HepG2 (cell line): Measurements from ENCODE around the gene ABO. TPM values are rescaled to one million over a fixed set of nuclear protein-coding genes. Genes with fewer than 3 reads are reported as not detected.

Experiments
- ARID4A ChIP-seq: sonication (generic); formaldehyde crosslinking; IDR thresholded peaks from 2 replicates; pipeline ENCODE4 v1.5.0; 2020; ENCODE audit warnings: mild to moderate bottlenecking, missing genetic modification reagents, borderline replicate concordance
- CBX5 ChIP-seq: sonication (generic); formaldehyde crosslinking; IDR thresholded peaks from 2 replicates; pipeline ENCODE4 v1.4.0; 2020; ENCODE audit warnings: missing genetic modification reagents, borderline replicate concordance
- FOXC1 ChIP-seq: sonication (generic); formaldehyde crosslinking; IDR thresholded peaks from 2 replicates; pipeline ENCODE4 v1.8.0; 2022; ENCODE audit warnings: mild to moderate bottlenecking, missing genetic modification reagents, borderline replicate concordance
- MAZ ChIP-seq, 2 experiments: sonication (generic) in 1 of 2; formaldehyde crosslinking in 1 of 2; IDR thresholded peaks; 2 replicates each; pipeline versions ENCODE4 v1.5.0 to v1.6.1; 2012 to 2020; ENCODE audit warnings: low read depth in 2 of 2, mild to moderate bottlenecking in 2 of 2, borderline replicate concordance in 1 of 2, improper control_type of control experiment in 1 of 2, low read length in 1 of 2, missing genetic modification reagents in 1 of 2, moderate library complexity in 1 of 2
- MLX ChIP-seq: IDR thresholded peaks from 2 replicates; pipeline ENCODE4 v1.6.1; 2016
- MYPOP ChIP-seq: sonication (generic); formaldehyde crosslinking; IDR thresholded peaks from 2 replicates; pipeline ENCODE4 v1.8.1; 2023; ENCODE audit warnings: mild to moderate bottlenecking, moderate library complexity, missing genetic modification reagents
- NCOA2 ChIP-seq: sonication (generic); formaldehyde crosslinking; IDR thresholded peaks from 2 replicates; pipeline ENCODE4 v1.8.0; 2022; ENCODE audit warnings: inconsistent platforms
- NFAT5 ChIP-seq: sonication (generic); formaldehyde crosslinking; IDR thresholded peaks from 2 replicates; pipeline ENCODE4 v1.4.0; 2020; ENCODE audit warnings: missing genetic modification reagents
- PCBP2 ChIP-seq: fragments of 200-400 bp; formaldehyde crosslinking; optimal IDR thresholded peaks from 2 replicates; pipeline ENCODE3; 2018; ENCODE audit warnings: low read length, low read depth; ENCODE audit not compliant: poor library complexity, severe bottlenecking
- PLRG1 ChIP-seq: fragments of 450-650 bp; conservative IDR thresholded peaks from 2 replicates; pipeline ENCODE4 v1.6.1; 2016
- TFAP4 ChIP-seq: sonication (generic); IDR thresholded peaks from 2 replicates; pipeline ENCODE4 v1.6.1; 2016; ENCODE audit warnings: low read depth, borderline replicate concordance
- TGIF2 ChIP-seq: IDR thresholded peaks from 2 replicates; pipeline ENCODE4 v1.6.1; 2016; ENCODE audit warnings: control low read depth, missing compliant biosample characterization
- ZEB1 ChIP-seq: IDR thresholded peaks from 2 replicates; pipeline ENCODE4 v1.6.1; 2012; ENCODE audit warnings: mild to moderate bottlenecking, low read depth, inconsistent platforms; ENCODE audit not compliant: insufficient replicate concordance
- ZFY ChIP-seq: sonication (generic); formaldehyde crosslinking; IDR thresholded peaks from 2 replicates; pipeline ENCODE4 v1.4.0; 2020; ENCODE audit warnings: missing genetic modification reagents
- ZNF563 ChIP-seq: sonication (generic); formaldehyde crosslinking; IDR thresholded peaks from 2 replicates; pipeline ENCODE4 v1.8.0; 2022; ENCODE audit warnings: mild to moderate bottlenecking, moderate library complexity, missing genetic modification reagents
- polyA plus RNA-seq, 8 experiments: library from polyadenylated mRNA; depleted of rRNA in 3 of 8; stranded (reverse) in 7 of 8; unstranded in 1 of 8; fragments of >200 nt; fragmentation: Illumina TruSeq in 4 of 8; extraction: Trizol in 4 of 8; gene quantifications; 2 replicates each; pipeline versions ENCODE4 v1.2.1 to v1.2.3, GENCODE V29; 2011 to 2016; ENCODE audit warnings: low read depth in 4 of 8, missing spikeins in 1 of 8, mixed read lengths in 1 of 8; ENCODE audit not compliant: insufficient read depth in 1 of 8
- total RNA-seq, 5 experiments: library from RNA; depleted of rRNA; stranded (reverse); fragments of >200 nt; fragmentation: Illumina TruSeq; extraction: Trizol; gene quantifications; 2 replicates each; pipeline ENCODE4 v1.2.3, GENCODE V29; 2016; ENCODE audit warnings: low read depth in 1 of 5

Gene ABO
- total and polyA plus RNA-seq, 2 of the 13 experiments (the other 11 are each of a cell fraction or from before 2014, with no cell fraction given) = not detected

- TF ChIP-seq ARID4A (CRISPR knock-in tag) (peak; percentile 13; the same call in 1 of the 2 replicates), TFAP4 (no peak; the same call in 1 of the 2 replicates), ZEB1 (no peak), NCOA2 (CRISPR knock-in tag) (peak; percentile 15; the same call in 1 of the 2 replicates), CBX5 (0 out of 2 replicates have a peak, but pooled peaks have one; percentile 18), MYPOP (no peak), TGIF2 (CRISPR knock-in tag) (no peak), PLRG1 (no peak), ZNF563 (CRISPR knock-in tag) (no peak), MAZ (IDR thresholded peaks at IDR 0.05; ENCODE audit: borderline replicate concordance, low read depth, low read length) (peak; percentile 65; the same call in 1 of the 2 replicates), MAZ (CRISPR knock-in tag; IDR thresholded peaks at IDR 0.05; ENCODE audit: low read depth) (0 out of 2 replicates have a peak, but pooled peaks have one; percentile 4), FOXC1 (0 out of 2 replicates have a peak, but pooled peaks have one; percentile 27), ZFY (0 out of 2 replicates have a peak, but pooled peaks have one; percentile 14), MLX (CRISPR knock-in tag) (0 out of 2 replicates have a peak, but pooled peaks have one; percentile 15), NFAT5 (CRISPR knock-in tag) (no peak), PCBP2 (no peak)
These were observed 36.6 kb downstream of the ABO start (continued) for GRCh38 chr9:133238272-133238850.
